ENCODE results near the gene NOS3. TPM values are rescaled to one million over a fixed set of nuclear protein-coding genes. Genes with fewer than 3 reads are reported as not detected.

The NOS3 gene
- total and polyA plus RNA-seq, 2 of the 13 experiments (the other 11 are each of a cell fraction or from before 2014, with no cell fraction given): 3.7 to 7.5 TPM

DNA sequence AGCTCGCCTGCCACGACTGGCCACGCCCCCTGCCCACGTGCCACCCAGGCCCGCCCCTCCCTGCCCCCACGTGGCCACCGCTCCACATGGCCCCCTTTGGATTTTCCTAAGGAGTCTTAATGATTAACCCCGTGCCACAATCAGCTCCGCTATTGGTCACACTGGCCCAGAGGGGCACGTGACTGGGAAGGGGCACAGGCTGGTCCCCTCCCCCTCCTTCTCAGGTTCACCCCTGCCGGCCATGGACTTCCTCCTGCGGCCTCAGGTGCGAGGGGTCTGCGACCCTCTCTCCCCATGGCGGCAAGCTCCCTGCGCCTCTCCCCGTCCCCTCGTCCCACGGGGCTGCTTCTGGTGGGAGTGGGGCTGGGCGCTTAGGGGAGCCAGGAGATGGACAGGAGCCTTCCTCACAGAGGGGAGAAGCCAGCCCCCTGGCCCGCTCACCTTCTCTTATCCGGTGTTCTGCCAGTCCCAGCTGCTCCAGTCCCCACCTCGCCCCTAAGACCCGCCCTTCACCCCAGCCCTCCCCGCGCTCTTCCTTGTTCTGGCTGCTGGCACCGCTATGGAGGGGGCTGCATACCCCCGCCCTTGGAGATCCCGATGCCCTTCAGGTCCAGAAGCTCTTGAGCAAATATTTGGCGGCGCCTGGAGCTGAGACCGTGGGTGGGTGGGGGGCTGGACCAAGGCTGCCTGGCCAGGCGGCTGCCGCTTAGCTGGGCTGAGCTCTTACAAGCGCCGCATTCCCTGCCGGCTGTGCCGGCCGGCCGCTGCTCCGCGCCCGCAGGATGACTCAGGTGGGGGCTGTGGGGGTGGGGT lies 71.8 kb downstream of the NOS3 start (continued):
- TF ChIP-seq ZNF552 (CRISPR knock-in tag; IDR thresholded peaks at IDR 0.05; ENCODE audit: borderline replicate concordance): no peak
- no peak for TF ChIP-seq ZNF564 (CRISPR knock-in tag; IDR thresholded peaks at IDR 0.05)
- peak in 1 of 2 experiments; percentile 81; a peak in 2 of 4 replicates for TF ChIP-seq POLR2A (IDR thresholded peaks at IDR 0.05; ENCODE audit: insufficient read depth in 1 of 2, low read depth in 2 of 2, low read length in 2 of 2)
- no peak for TF ChIP-seq KDM3A (CRISPR knock-in tag; IDR thresholded peaks at IDR 0.05; ENCODE audit: low read depth)
- TF ChIP-seq SYNCRIP (IDR thresholded peaks at IDR 0.05; ENCODE audit: insufficient read depth, low read depth, low read length): no peak
- no peak for TF ChIP-seq ZNF260 (CRISPR knock-in tag; IDR thresholded peaks at IDR 0.05; ENCODE audit: borderline replicate concordance, low read depth)
- TF ChIP-seq ZNF563 (CRISPR knock-in tag; IDR thresholded peaks at IDR 0.05): peak; percentile 48; the same call in 1 of the 2 replicates
- TF ChIP-seq ZNF33A (CRISPR knock-in tag; IDR thresholded peaks at IDR 0.05; ENCODE audit: borderline replicate concordance): no peak
- TF ChIP-seq, protein P1, sequence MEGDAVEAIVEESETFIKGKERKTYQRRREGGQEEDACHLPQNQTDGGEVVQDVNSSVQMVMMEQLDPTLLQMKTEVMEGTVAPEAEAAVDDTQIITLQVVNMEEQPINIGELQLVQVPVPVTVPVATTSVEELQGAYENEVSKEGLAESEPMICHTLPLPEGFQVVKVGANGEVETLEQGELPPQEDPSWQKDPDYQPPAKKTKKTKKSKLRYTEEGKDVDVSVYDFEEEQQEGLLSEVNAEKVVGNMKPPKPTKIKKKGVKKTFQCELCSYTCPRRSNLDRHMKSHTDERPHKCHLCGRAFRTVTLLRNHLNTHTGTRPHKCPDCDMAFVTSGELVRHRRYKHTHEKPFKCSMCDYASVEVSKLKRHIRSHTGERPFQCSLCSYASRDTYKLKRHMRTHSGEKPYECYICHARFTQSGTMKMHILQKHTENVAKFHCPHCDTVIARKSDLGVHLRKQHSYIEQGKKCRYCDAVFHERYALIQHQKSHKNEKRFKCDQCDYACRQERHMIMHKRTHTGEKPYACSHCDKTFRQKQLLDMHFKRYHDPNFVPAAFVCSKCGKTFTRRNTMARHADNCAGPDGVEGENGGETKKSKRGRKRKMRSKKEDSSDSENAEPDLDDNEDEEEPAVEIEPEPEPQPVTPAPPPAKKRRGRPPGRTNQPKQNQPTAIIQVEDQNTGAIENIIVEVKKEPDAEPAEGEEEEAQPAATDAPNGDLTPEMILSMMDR (CRISPR knock-in tag; IDR thresholded peaks at IDR 0.05): 0 out of 2 replicates have a peak, but pooled peaks have one; percentile 3
- peak; percentile 84 for TF ChIP-seq SIX4 (CRISPR knock-in tag; IDR thresholded peaks at IDR 0.05)
- TF ChIP-seq, protein P2, sequence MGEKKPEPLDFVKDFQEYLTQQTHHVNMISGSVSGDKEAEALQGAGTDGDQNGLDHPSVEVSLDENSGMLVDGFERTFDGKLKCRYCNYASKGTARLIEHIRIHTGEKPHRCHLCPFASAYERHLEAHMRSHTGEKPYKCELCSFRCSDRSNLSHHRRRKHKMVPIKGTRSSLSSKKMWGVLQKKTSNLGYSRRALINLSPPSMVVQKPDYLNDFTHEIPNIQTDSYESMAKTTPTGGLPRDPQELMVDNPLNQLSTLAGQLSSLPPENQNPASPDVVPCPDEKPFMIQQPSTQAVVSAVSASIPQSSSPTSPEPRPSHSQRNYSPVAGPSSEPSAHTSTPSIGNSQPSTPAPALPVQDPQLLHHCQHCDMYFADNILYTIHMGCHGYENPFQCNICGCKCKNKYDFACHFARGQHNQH (CRISPR knock-in tag; IDR thresholded peaks at IDR 0.05): 0 out of 2 replicates have a peak, but pooled peaks have one; percentile 64
- TF ChIP-seq ZZZ3 (CRISPR knock-in tag; IDR thresholded peaks at IDR 0.05; ENCODE audit: borderline replicate concordance): no peak
- no peak for TF ChIP-seq ZNF329 (CRISPR knock-in tag; IDR thresholded peaks at IDR 0.05; ENCODE audit: low read depth)
- TF ChIP-seq EEA1 (CRISPR knock-in tag; IDR thresholded peaks at IDR 0.05; ENCODE audit: borderline replicate concordance): 0 out of 2 replicates have a peak, but pooled peaks have one; percentile 52
- peak; percentile 96 for TF ChIP-seq MAX (IDR thresholded peaks at IDR 0.05)
- TF ChIP-seq TBX3 (IDR thresholded peaks at IDR 0.05; ENCODE audit: borderline replicate concordance): no peak; the same call in 1 of the 2 replicates
- TF ChIP-seq ZNF501 (CRISPR knock-in tag; IDR thresholded peaks at IDR 0.05): no peak
- no peak for TF ChIP-seq GTF2F1 (IDR thresholded peaks at IDR 0.05; ENCODE audit: low read length)
- TF ChIP-seq U2AF1 (optimal IDR thresholded peaks at IDR 0.05; ENCODE audit: low read depth, low read length): no peak
- peak; percentile 66; the same call in 1 of the 2 replicates for TF ChIP-seq THAP9 (CRISPR knock-in tag; IDR thresholded peaks at IDR 0.05; ENCODE audit: borderline replicate concordance)
- TF ChIP-seq JUND (CRISPR knock-in tag; IDR thresholded peaks at IDR 0.05): no peak
- no peak; the same call in 1 of the 2 replicates for TF ChIP-seq CHD2 (IDR thresholded peaks at IDR 0.05; ENCODE audit: low read depth, low read length)
- TF ChIP-seq PLSCR1 (CRISPR knock-in tag; IDR thresholded peaks at IDR 0.05; ENCODE audit: borderline replicate concordance): no peak
